ENCODE data around the gene LIFR. TPM values are rescaled to one million over a fixed set of nuclear protein-coding genes. Genes with fewer than 3 reads are reported as not detected.

Gene LIFR
- total and polyA plus RNA-seq, 5 donors from 2014 or later = not detected

GRCh38 chr5:38456657-38457399, 99.6 kb downstream of the LIFR start:
- Mint-ChIP-seq H3K36me3 (no peaks in the 10 kb centered on the region), H3K4me3 (no peak overlapping the region), H3K27me3 (peaks cover 27% of the 10 kb centered on the region), H3K4me1 (peaks cover 18 to 35% (median 21%) of the 10 kb centered on the region in 4 donors), H3K9me3 (peaks cover 0 to 3% (median 0%) of the 10 kb centered on the region in 7 donors), H3K27ac (no peak overlapping the region)
- Histone ChIP-seq H3K27me3 (ENCODE audit: control insufficient read depth, insufficient read depth, low read length) (peaks cover 30% of the 10 kb centered on the region), H3K9me3 (ENCODE audit: control insufficient read depth in 2 of 2, low read length in 2 of 2) (no peaks in the 10 kb centered on the region), H3K27ac (ENCODE audit: insufficient read depth, low read length, poor library complexity, severe bottlenecking) (no peak overlapping the region), H3K4me1 (ENCODE audit: control insufficient read depth, insufficient read depth, low read length, poor library complexity, severe bottlenecking) (peaks cover 26% of the 10 kb centered on the region), H3K4me3 (ENCODE audit: low read depth, low read length) (no peak overlapping the region), H3K36me3 (ENCODE audit: control insufficient read depth, insufficient read depth, low read length) (no peaks in the 10 kb centered on the region)
- ATAC-seq (ENCODE audit: low read depth in 2 of 2) (no peak), DNase-seq (no peak)

- Histone ChIP-seq H3K4me3 (ENCODE audit: low read depth, low read length) (no peak overlapping the region), H3K27me3 (ENCODE audit: control insufficient read depth, insufficient read depth, low read length) (peaks cover 32% of the 10 kb centered on the region), H3K27ac (ENCODE audit: insufficient read depth, low read length, poor library complexity, severe bottlenecking) (no peak overlapping the region), H3K36me3 (ENCODE audit: control insufficient read depth, insufficient read depth, low read length) (no peaks in the 10 kb centered on the region), H3K9me3 (ENCODE audit: control insufficient read depth in 2 of 2, low read length in 2 of 2) (no peaks in the 10 kb centered on the region), H3K4me1 (ENCODE audit: control insufficient read depth, insufficient read depth, low read length, poor library complexity, severe bottlenecking) (peaks cover 26% of the 10 kb centered on the region)
- no peak overlapping the region for H3K27ac Mint-ChIP-seq
- DNase-seq (no peak), ATAC-seq (ENCODE audit: low read depth in 2 of 2) (no peak)
- peaks cover 18 to 40% (median 23%) of the 10 kb centered on the region in 4 donors for H3K4me1 Mint-ChIP-seq
- peaks cover 0 to 3% (median 0%) of the 10 kb centered on the region in 7 donors for H3K9me3 Mint-ChIP-seq
- peak overlapping the region in 1 of 4 donors; percentile 30 for H3K4me3 Mint-ChIP-seq
- H3K36me3 Mint-ChIP-seq = no peaks in the 10 kb centered on the region
- peaks cover 27% of the 10 kb centered on the region for H3K27me3 Mint-ChIP-seq
Observed at GRCh38 chr5:38455796-38456330, 100.6 kb downstream of the LIFR start.

- peak overlapping the region; percentile 35 for H3K4me3 ChIP-seq (ENCODE audit: low read depth, low read length)
- peaks cover 39% of the 10 kb centered on the region for H3K27me3 Mint-ChIP-seq
- H3K27me3 ChIP-seq (ENCODE audit: control insufficient read depth, insufficient read depth, low read length) = peaks cover 37% of the 10 kb centered on the region
- H3K9me3 Mint-ChIP-seq = peaks cover 0 to 2% (median 0%) of the 10 kb centered on the region in 7 donors
- H3K4me3 Mint-ChIP-seq = peak overlapping the region; percentile 20 to 66 (median 52)
- H3K36me3 Mint-ChIP-seq = no peaks in the 10 kb centered on the region
- H3K27ac Mint-ChIP-seq = peak overlapping the region in 1 of 3 donors; percentile 67
- H3K9me3 ChIP-seq (ENCODE audit: control insufficient read depth in 2 of 2, low read length in 2 of 2) = no peaks in the 10 kb centered on the region
- peaks cover 21 to 44% (median 26%) of the 10 kb centered on the region in 4 donors for H3K4me1 Mint-ChIP-seq
- peaks cover 26% of the 10 kb centered on the region for H3K4me1 ChIP-seq (ENCODE audit: control insufficient read depth, insufficient read depth, low read length, poor library complexity, severe bottlenecking)
- DNase-seq (no peak), ATAC-seq (ENCODE audit: low read depth in 2 of 2) (no peak)
- H3K27ac ChIP-seq (ENCODE audit: insufficient read depth, low read length, poor library complexity, severe bottlenecking) = no peak overlapping the region
- H3K36me3 ChIP-seq (ENCODE audit: control insufficient read depth, insufficient read depth, low read length) = no peaks in the 10 kb centered on the region
Observed at GRCh38 chr5:38453921-38454320, 102.5 kb downstream of the LIFR start.

- H3K36me3 ChIP-seq (ENCODE audit: control insufficient read depth, insufficient read depth, low read length) = no peaks in the 10 kb centered on the region
- H3K27me3 Mint-ChIP-seq = peaks cover 43% of the 10 kb centered on the region
- ATAC-seq (ENCODE audit: low read depth in 2 of 2) = peak; percentile 80 to 84
- H3K27ac ChIP-seq (ENCODE audit: insufficient read depth, low read length, poor library complexity, severe bottlenecking) = no peak overlapping the region
- no peaks in the 10 kb centered on the region for H3K36me3 Mint-ChIP-seq
- peak; percentile 19 to 88 (median 74) for DNase-seq
- peaks cover 41% of the 10 kb centered on the region for H3K27me3 ChIP-seq (ENCODE audit: control insufficient read depth, insufficient read depth, low read length)
- peak overlapping the region; percentile 20 to 66 (median 52) for H3K4me3 Mint-ChIP-seq
- H3K9me3 ChIP-seq (ENCODE audit: control insufficient read depth in 2 of 2, low read length in 2 of 2) = no peaks in the 10 kb centered on the region
- peaks cover 21 to 44% (median 26%) of the 10 kb centered on the region in 4 donors for H3K4me1 Mint-ChIP-seq
- peaks cover 0 to 2% (median 0%) of the 10 kb centered on the region in 7 donors for H3K9me3 Mint-ChIP-seq
- peak overlapping the region in 2 of 3 donors; percentile 38 to 67 for H3K27ac Mint-ChIP-seq
- H3K4me3 ChIP-seq (ENCODE audit: low read depth, low read length) = peak overlapping the region; percentile 35
- H3K4me1 ChIP-seq (ENCODE audit: control insufficient read depth, insufficient read depth, low read length, poor library complexity, severe bottlenecking) = peaks cover 26% of the 10 kb centered on the region
Observed at GRCh38 chr5:38453506-38453905, 102.9 kb downstream of the LIFR start.

- Histone ChIP-seq H3K27ac (ENCODE audit: insufficient read depth, low read length, poor library complexity, severe bottlenecking) (no peak overlapping the region), H3K36me3 (ENCODE audit: control insufficient read depth, insufficient read depth, low read length) (no peaks in the 10 kb centered on the region), H3K4me3 (ENCODE audit: low read depth, low read length) (no peak overlapping the region), H3K9me3 (ENCODE audit: control insufficient read depth in 2 of 2, low read length in 2 of 2) (no peaks in the 10 kb centered on the region), H3K27me3 (ENCODE audit: control insufficient read depth, insufficient read depth, low read length) (peaks cover 35% of the 10 kb centered on the region), H3K4me1 (ENCODE audit: control insufficient read depth, insufficient read depth, low read length, poor library complexity, severe bottlenecking) (peaks cover 26% of the 10 kb centered on the region)
- H3K4me3 Mint-ChIP-seq = no peak overlapping the region
- peaks cover 50% of the 10 kb centered on the region for H3K27me3 Mint-ChIP-seq
- peaks cover 21 to 44% (median 26%) of the 10 kb centered on the region in 4 donors for H3K4me1 Mint-ChIP-seq
- no peak for DNase-seq
- H3K36me3 Mint-ChIP-seq = no peaks in the 10 kb centered on the region
- no peak overlapping the region for H3K27ac Mint-ChIP-seq
- peaks cover 0 to 2% (median 0%) of the 10 kb centered on the region in 7 donors for H3K9me3 Mint-ChIP-seq
- no peak for ATAC-seq (ENCODE audit: low read depth in 2 of 2)
Observed at GRCh38 chr5:38452201-38452600, 104.2 kb downstream of the LIFR start.

GRCh38 chr5:38451074-38451725, 105.2 kb downstream of the LIFR start:
- Mint-ChIP-seq H3K4me3 (no peak overlapping the region), H3K36me3 (no peaks in the 10 kb centered on the region), H3K27me3 (peaks cover 52% of the 10 kb centered on the region), H3K27ac (no peak overlapping the region), H3K4me1 (peaks cover 21 to 44% (median 26%) of the 10 kb centered on the region in 4 donors), H3K9me3 (peaks cover 0 to 2% (median 0%) of the 10 kb centered on the region in 7 donors)
- Histone ChIP-seq H3K27me3 (ENCODE audit: control insufficient read depth, insufficient read depth, low read length) (peaks cover 30% of the 10 kb centered on the region), H3K36me3 (ENCODE audit: control insufficient read depth, insufficient read depth, low read length) (no peaks in the 10 kb centered on the region), H3K4me1 (ENCODE audit: control insufficient read depth, insufficient read depth, low read length, poor library complexity, severe bottlenecking) (peaks cover 26% of the 10 kb centered on the region), H3K9me3 (ENCODE audit: control insufficient read depth in 2 of 2, low read length in 2 of 2) (no peaks in the 10 kb centered on the region), H3K4me3 (ENCODE audit: low read depth, low read length) (no peak overlapping the region), H3K27ac (ENCODE audit: insufficient read depth, low read length, poor library complexity, severe bottlenecking) (no peak overlapping the region)
- no peak for DNase-seq
- ATAC-seq (ENCODE audit: low read depth in 2 of 2) = no peak

- no peaks in the 10 kb centered on the region for H3K36me3 ChIP-seq (ENCODE audit: control insufficient read depth, insufficient read depth, low read length)
- no peak overlapping the region for H3K27ac Mint-ChIP-seq
- H3K9me3 Mint-ChIP-seq = peaks cover 0 to 2% (median 0%) of the 10 kb centered on the region in 7 donors
- no peak overlapping the region for H3K4me3 ChIP-seq (ENCODE audit: low read depth, low read length)
- H3K4me1 Mint-ChIP-seq = peaks cover 21 to 44% (median 25%) of the 10 kb centered on the region in 4 donors
- no peaks in the 10 kb centered on the region for H3K9me3 ChIP-seq (ENCODE audit: control insufficient read depth in 2 of 2, low read length in 2 of 2)
- DNase-seq = no peak
- H3K36me3 Mint-ChIP-seq = no peaks in the 10 kb centered on the region
- ATAC-seq (ENCODE audit: low read depth in 2 of 2) = no peak
- no peak overlapping the region for H3K4me3 Mint-ChIP-seq
- H3K27me3 ChIP-seq (ENCODE audit: control insufficient read depth, insufficient read depth, low read length) = peaks cover 30% of the 10 kb centered on the region
- H3K4me1 ChIP-seq (ENCODE audit: control insufficient read depth, insufficient read depth, low read length, poor library complexity, severe bottlenecking) = peaks cover 26% of the 10 kb centered on the region
- no peak overlapping the region for H3K27ac ChIP-seq (ENCODE audit: insufficient read depth, low read length, poor library complexity, severe bottlenecking)
- peaks cover 49% of the 10 kb centered on the region for H3K27me3 Mint-ChIP-seq
Observed at GRCh38 chr5:38450627-38451026, 105.8 kb downstream of the LIFR start.
